Endothelial cell of umbilical vein (primary cell): ENCODE measurements around the gene PNPLA6. TPM values are rescaled to one million over a fixed set of nuclear protein-coding genes. Genes with fewer than 3 reads are reported as not detected.

Experiments used
- BruUV-seq: library from RNA; stranded (reverse); fragments of 400-500 nt; replicated peaks from 2 replicates; lab custom pipeline; 2021; lab: Mats Ljungman, UMichigan
- CTCF ChIA-PET: fragments of 300-600, 350-600 bp; sonication (Branson Sonifier 250); formaldehyde crosslinking; loops from one replicate; lab custom pipeline; 2021; ENCODE audit warnings: antibody characterized with exemption, inconsistent platforms; lab: Charles Lee
- POLR2A ChIA-PET: fragments of 300-600, 350-600 bp; sonication (Branson Sonifier 250); formaldehyde crosslinking; loops from one replicate; lab custom pipeline; 2021; ENCODE audit warnings: antibody characterized with exemption, inconsistent platforms; lab: Charles Lee
- DNase-seq: peaks from one replicate; pipeline ENCODE4 v3.0.0-alpha.2; 2011; ENCODE audit warnings: low read depth, low spot score
- FAIRE-seq: peaks from 2 replicates; lab custom pipeline; 2011; peaks lifted over from hg19 to GRCh38; lab: Jason Lieb, UNC
- H2AFZ ChIP-seq: 2 replicates; pipeline ENCODE4 v1.6.0; 2012; ENCODE audit warnings: low read depth, low read length, control low read depth, inconsistent platforms
- H3K27ac ChIP-seq: 2 replicates; pipeline ENCODE4 v1.5.1; 2011; ENCODE audit warnings: low read depth, mild to moderate bottlenecking, control low read depth, low read length, moderate library complexity; ENCODE audit not compliant: insufficient read depth
- H3K27me3 ChIP-seq, 2 experiments: 2 replicates each; pipeline versions ENCODE4 v1.6.0 to v1.6.1; 2011; ENCODE audit warnings: low read length in 2 of 2, mixed read lengths in 1 of 2; ENCODE audit not compliant: control insufficient read depth in 2 of 2, insufficient read depth in 2 of 2
- H3K36me3 ChIP-seq, 2 experiments: 2 replicates in 1 of 2; 3 replicates in 1 of 2; pipeline ENCODE4 v1.5.1; 2011; ENCODE audit warnings: low read length in 2 of 2, mild to moderate bottlenecking in 1 of 2, moderate library complexity in 1 of 2; ENCODE audit not compliant: control insufficient read depth in 2 of 2, insufficient read depth in 2 of 2; ENCODE audit errors: extremely low read depth in 1 of 2
- H3K4me1 ChIP-seq: 3 replicates; pipeline ENCODE4 v1.5.1; 2011; ENCODE audit warnings: mild to moderate bottlenecking, low read length; ENCODE audit not compliant: control insufficient read depth, insufficient read depth; ENCODE audit errors: extremely low read depth
- H3K4me2 ChIP-seq: 2 replicates; pipeline ENCODE4 v1.6.1; 2011; ENCODE audit warnings: low read length, control low read depth, mixed read lengths; ENCODE audit not compliant: insufficient read depth
- H3K4me3 ChIP-seq, 3 experiments: fragments of 200-600 bp in 1 of 3; sonication (generic), shearing (Covaris generic) in 1 of 3; replicated peaks in 1 of 3; 2 replicates each; pipeline ENCODE4 v1.5.1; 2011 to 2016; ENCODE audit warnings: control low read depth in 3 of 3, low read length in 3 of 3, mild to moderate bottlenecking in 2 of 3, inconsistent platforms in 1 of 3, low read depth in 1 of 3, moderate library complexity in 1 of 3; ENCODE audit not compliant: insufficient read depth in 1 of 3
- H3K79me2 ChIP-seq: 2 replicates; pipeline ENCODE4 v1.6.0; 2012; ENCODE audit warnings: low read length, inconsistent platforms; ENCODE audit not compliant: control insufficient read depth, insufficient read depth
- H3K9ac ChIP-seq: replicated peaks from 2 replicates; pipeline ENCODE3; 2011; ENCODE audit warnings: low read length, control low read depth; ENCODE audit not compliant: insufficient read depth; ENCODE audit errors: extremely low read depth
- H3K9me1 ChIP-seq: replicated peaks from 3 replicates; pipeline ENCODE4 v1.6.0; 2011; ENCODE audit warnings: mild to moderate bottlenecking, low read length; ENCODE audit not compliant: control insufficient read depth, insufficient read depth; ENCODE audit errors: extremely low read depth
- H3K9me3 ChIP-seq: replicated peaks from 2 replicates; pipeline ENCODE4 v1.5.1; 2012; ENCODE audit warnings: low read length, inconsistent platforms; ENCODE audit not compliant: control insufficient read depth, insufficient read depth
- H4K20me1 ChIP-seq: replicated peaks from 2 replicates; pipeline ENCODE3; 2011; ENCODE audit warnings: mild to moderate bottlenecking, low read length; ENCODE audit not compliant: control insufficient read depth, insufficient read depth; ENCODE audit errors: extremely low read depth
- EZH2 ChIP-seq: IDR thresholded peaks from 2 replicates; pipeline ENCODE4 v1.6.1; 2012; ENCODE audit warnings: borderline replicate concordance, low read depth, mild to moderate bottlenecking, moderate library complexity, low read length, inconsistent platforms; ENCODE audit not compliant: severe bottlenecking
- FOS ChIP-seq: IDR thresholded peaks from 2 replicates; pipeline ENCODE4 v1.6.1; 2011; ENCODE audit warnings: mild to moderate bottlenecking, low read length, moderate library complexity, borderline replicate concordance; ENCODE audit not compliant: insufficient read depth
- GATA2 ChIP-seq: IDR thresholded peaks from 2 replicates; pipeline ENCODE4 v1.7.0; 2011; ENCODE audit warnings: low read depth, mild to moderate bottlenecking, moderate library complexity, mixed read lengths, low read length; ENCODE audit not compliant: insufficient read length, insufficient read depth
- JUN ChIP-seq: IDR thresholded peaks from 2 replicates; pipeline ENCODE4 v1.6.1; 2011; ENCODE audit warnings: borderline replicate concordance, low read depth; ENCODE audit not compliant: insufficient read length, insufficient read depth
- MYC ChIP-seq: IDR thresholded peaks from one replicate; pipeline ENCODE4 v1.6.1; 2011; ENCODE audit warnings: mild to moderate bottlenecking, low read depth, low read length
- POLR2A ChIP-seq: IDR thresholded peaks from 2 replicates; pipeline ENCODE4 v1.6.1; 2012; ENCODE audit warnings: low read depth, mild to moderate bottlenecking, control low read depth, low read length
- POLR2AphosphoS5 ChIP-seq: IDR thresholded peaks from 2 replicates; pipeline ENCODE4 v1.6.1; 2012; ENCODE audit warnings: low read depth, mild to moderate bottlenecking, control low read depth, low read length, moderate library complexity; ENCODE audit not compliant: insufficient read depth
- dilution Hi-C: fragments of 300-500 bp; cut with MboI; formaldehyde crosslinking; loops from one replicate; pipeline ENCODE4 v1.15.0; 2019; ENCODE audit warnings: low sequenced_read_pairs; ENCODE audit not compliant: extremely low pct_ligation_motif_present
- intact Hi-C: fragments of 100-400 bp; cut with micrococcal nuclease; formaldehyde crosslinking; loops from one replicate; pipeline ENCODE4 v1.10.0; 2022
- polyA plus RNA-seq, 4 experiments: library from polyadenylated mRNA; depleted of rRNA in 3 of 4; stranded (reverse) in 3 of 4; unstranded in 1 of 4; fragments of >200 nt; gene quantifications; 2 replicates each; pipeline versions ENCODE4 v1.2.1 to v1.2.3, GENCODE V29; 2011 to 2012; ENCODE audit warnings: missing spikeins in 1 of 4
- total RNA-seq: library from RNA; stranded (reverse); gene quantifications from 2 replicates; pipeline ENCODE4 v1.2.3, GENCODE V29; 2021
- TF ChIP-seq, protein P1 (sequence below), 2 donors: IDR thresholded peaks; 1 replicate in 1 of 2; 2 replicates in 1 of 2; pipeline ENCODE4 v1.5.1; 2011; ENCODE audit warnings: low read length in 2 of 2, mild to moderate bottlenecking in 2 of 2, moderate library complexity in 2 of 2, control low read depth in 1 of 2, inconsistent platforms in 1 of 2, low read depth in 1 of 2; ENCODE audit not compliant: insufficient read depth in 1 of 2; ENCODE audit errors: extremely low read depth in 1 of 2
- TF ChIP-seq, protein P2 (sequence below): IDR thresholded peaks from 2 replicates; pipeline ENCODE4 v1.6.1; 2011; ENCODE audit not compliant: insufficient read depth, insufficient read length

PNPLA6 gene
- total and polyA plus RNA-seq, 2 donors (not counting 3 experiments of a cell fraction or from before 2014, with no cell fraction given) = 106 to 164 TPM

DNA sequence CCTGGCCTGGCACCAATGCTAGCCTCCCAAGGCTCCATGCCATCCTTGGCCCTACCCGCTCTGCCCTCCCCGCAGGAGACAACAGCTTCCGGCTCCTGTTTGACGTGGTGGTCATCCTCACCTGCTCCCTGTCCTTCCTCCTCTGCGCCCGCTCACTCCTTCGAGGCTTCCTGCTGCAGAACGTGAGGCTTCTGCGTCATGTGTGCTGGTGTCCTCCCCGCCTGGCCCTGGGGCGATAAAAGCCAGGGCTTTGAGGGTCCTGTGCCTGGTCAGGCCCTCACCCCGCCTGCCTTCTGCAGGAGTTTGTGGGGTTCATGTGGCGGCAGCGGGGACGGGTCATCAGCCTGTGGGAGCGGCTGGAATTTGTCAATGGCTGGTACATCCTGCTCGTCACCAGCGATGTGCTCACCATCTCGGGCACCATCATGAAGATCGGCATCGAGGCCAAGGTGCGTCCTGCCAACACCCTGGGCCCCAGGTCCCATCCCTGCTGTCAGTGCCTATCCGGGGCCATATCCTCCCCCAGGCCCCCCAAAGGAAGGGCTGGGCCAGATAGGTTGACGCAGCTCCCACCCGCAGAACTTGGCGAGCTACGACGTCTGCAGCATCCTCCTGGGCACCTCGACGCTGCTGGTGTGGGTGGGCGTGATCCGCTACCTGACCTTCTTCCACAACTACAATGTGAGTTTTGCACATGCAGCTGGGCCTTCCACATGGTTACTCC lies 6.8 kb upstream of the PNPLA6 start:
- H3K4me2 ChIP-seq = no peak overlapping the region
- dilution Hi-C loops (no loop called here), intact Hi-C loops (no loop called here)
- ChIA-PET POLR2A (no interaction called here), CTCF (no interaction called here)
- H3K4me3 ChIP-seq = no peak overlapping the region
- BruUV-seq = no TSS peak
- H3K9me3 ChIP-seq = no peaks in the 10 kb centered on the region
- no peak overlapping the region for H3K27ac ChIP-seq
- H3K27me3 ChIP-seq = no peaks in the 10 kb centered on the region
- DNase-seq = no peak
- FAIRE-seq = no peak
- TF ChIP-seq FOS (no peak), GATA2 (no peak), EZH2 (no peak)
- peaks cover 3 to 11% of the 10 kb centered on the region in 2 experiments for H3K36me3 ChIP-seq
- peaks cover 3% of the 10 kb centered on the region for H3K4me1 ChIP-seq
- no peaks in the 10 kb centered on the region for H4K20me1 ChIP-seq
- H3K9me1 ChIP-seq = no peaks in the 10 kb centered on the region
- no peak overlapping the region for H2AFZ ChIP-seq
- H3K9ac ChIP-seq = no peak overlapping the region
- no peaks in the 10 kb centered on the region for H3K79me2 ChIP-seq

- TF ChIP-seq POLR2AphosphoS5 (no peak), FOS (no peak), JUN (no peak), POLR2A (no peak), GATA2 (no peak), MYC (no peak), EZH2 (no peak)
- TF ChIP-seq, protein P1, sequence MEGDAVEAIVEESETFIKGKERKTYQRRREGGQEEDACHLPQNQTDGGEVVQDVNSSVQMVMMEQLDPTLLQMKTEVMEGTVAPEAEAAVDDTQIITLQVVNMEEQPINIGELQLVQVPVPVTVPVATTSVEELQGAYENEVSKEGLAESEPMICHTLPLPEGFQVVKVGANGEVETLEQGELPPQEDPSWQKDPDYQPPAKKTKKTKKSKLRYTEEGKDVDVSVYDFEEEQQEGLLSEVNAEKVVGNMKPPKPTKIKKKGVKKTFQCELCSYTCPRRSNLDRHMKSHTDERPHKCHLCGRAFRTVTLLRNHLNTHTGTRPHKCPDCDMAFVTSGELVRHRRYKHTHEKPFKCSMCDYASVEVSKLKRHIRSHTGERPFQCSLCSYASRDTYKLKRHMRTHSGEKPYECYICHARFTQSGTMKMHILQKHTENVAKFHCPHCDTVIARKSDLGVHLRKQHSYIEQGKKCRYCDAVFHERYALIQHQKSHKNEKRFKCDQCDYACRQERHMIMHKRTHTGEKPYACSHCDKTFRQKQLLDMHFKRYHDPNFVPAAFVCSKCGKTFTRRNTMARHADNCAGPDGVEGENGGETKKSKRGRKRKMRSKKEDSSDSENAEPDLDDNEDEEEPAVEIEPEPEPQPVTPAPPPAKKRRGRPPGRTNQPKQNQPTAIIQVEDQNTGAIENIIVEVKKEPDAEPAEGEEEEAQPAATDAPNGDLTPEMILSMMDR (IDR thresholded peaks at IDR 0.05; ENCODE audit: extremely low read depth in 1 of 2, insufficient read depth in 1 of 2, low read depth in 1 of 2, low read length in 2 of 2) = no peak
- TF ChIP-seq, protein P2, sequence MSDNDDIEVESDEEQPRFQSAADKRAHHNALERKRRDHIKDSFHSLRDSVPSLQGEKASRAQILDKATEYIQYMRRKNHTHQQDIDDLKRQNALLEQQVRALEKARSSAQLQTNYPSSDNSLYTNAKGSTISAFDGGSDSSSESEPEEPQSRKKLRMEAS = no peak
- Histone ChIP-seq H3K79me2 (no peaks in the 10 kb centered on the region), H3K4me2 (no peak overlapping the region), H3K4me1 (peaks cover 3% of the 10 kb centered on the region), H2AFZ (no peak overlapping the region), H3K4me3 (no peak overlapping the region), H4K20me1 (no peaks in the 10 kb centered on the region), H3K27me3 (no peaks in the 10 kb centered on the region), H3K9me1 (no peaks in the 10 kb centered on the region), H3K27ac (no peak overlapping the region), H3K9me3 (no peaks in the 10 kb centered on the region), H3K9ac (no peak overlapping the region), H3K36me3 (peaks cover 3 to 11% of the 10 kb centered on the region in 2 experiments)
- FAIRE-seq = no peak
- ChIA-PET POLR2A (no interaction called here), CTCF (no interaction called here)
- BruUV-seq = no TSS peak
- intact Hi-C loops (no loop called here), dilution Hi-C loops (no loop called here)
- no peak for DNase-seq
Observed at GRCh38 chr19:7529246-7529600, 6.3 kb upstream of the PNPLA6 start.
